Glutamatergic neuron (in vitro differentiated cells): ENCODE data around the gene ECEL1. TPM values are rescaled to one million over a fixed set of nuclear protein-coding genes. Genes with fewer than 3 reads are reported as not detected.

Source experiments
- DNase-seq: peaks from one replicate; pipeline ENCODE4 v3.0.0; 2022
- H3K27ac Mint-ChIP-seq: one replicate; pipeline ENCODE4 v1.8.0; 2020; ENCODE audit warnings: mild to moderate bottlenecking, mixed read lengths, inconsistent platforms; ENCODE audit not compliant: unreplicated experiment
- H3K27me3 Mint-ChIP-seq: one replicate; pipeline ENCODE4 v1.8.0; 2020; ENCODE audit warnings: mild to moderate bottlenecking, moderate library complexity, mixed read lengths, inconsistent platforms; ENCODE audit not compliant: unreplicated experiment
- H3K36me3 Mint-ChIP-seq: one replicate; pipeline ENCODE4 v1.8.0; 2020; ENCODE audit warnings: mild to moderate bottlenecking, mixed read lengths, inconsistent platforms; ENCODE audit not compliant: unreplicated experiment
- H3K4me1 Mint-ChIP-seq: one replicate; pipeline ENCODE4 v1.8.0; 2020; ENCODE audit warnings: mild to moderate bottlenecking, low read depth, mixed read lengths, inconsistent platforms; ENCODE audit not compliant: unreplicated experiment
- H3K4me3 Mint-ChIP-seq: one replicate; pipeline ENCODE4 v1.8.0; 2020; ENCODE audit warnings: mild to moderate bottlenecking, mixed read lengths, inconsistent platforms; ENCODE audit not compliant: unreplicated experiment
- H3K9me3 Mint-ChIP-seq: one replicate; pipeline ENCODE4 v1.8.0; 2020; ENCODE audit warnings: mild to moderate bottlenecking, moderate library complexity, mixed read lengths, inconsistent platforms; ENCODE audit not compliant: unreplicated experiment
- total RNA-seq: library from RNA; stranded (reverse); fragmentation: NEBNext Ultra II Directional; extraction: Animal tissue kit (Norgen Biotek cat#: 25700); gene quantifications from one replicate; pipeline ENCODE4 v1.2.1, GENCODE V29; 2021; ENCODE audit not compliant: unreplicated experiment
- TF ChIP-seq, protein P1 (sequence below): fragments of 200-600 bp; sonication (generic); IDR thresholded peaks from one replicate; pipeline ENCODE4 v1.5.0; 2021; ENCODE audit not compliant: partially characterized antibody, unreplicated experiment

Gene ECEL1
- total RNA-seq, 1 donor from 2014 or later = 2.3 TPM

DNA sequence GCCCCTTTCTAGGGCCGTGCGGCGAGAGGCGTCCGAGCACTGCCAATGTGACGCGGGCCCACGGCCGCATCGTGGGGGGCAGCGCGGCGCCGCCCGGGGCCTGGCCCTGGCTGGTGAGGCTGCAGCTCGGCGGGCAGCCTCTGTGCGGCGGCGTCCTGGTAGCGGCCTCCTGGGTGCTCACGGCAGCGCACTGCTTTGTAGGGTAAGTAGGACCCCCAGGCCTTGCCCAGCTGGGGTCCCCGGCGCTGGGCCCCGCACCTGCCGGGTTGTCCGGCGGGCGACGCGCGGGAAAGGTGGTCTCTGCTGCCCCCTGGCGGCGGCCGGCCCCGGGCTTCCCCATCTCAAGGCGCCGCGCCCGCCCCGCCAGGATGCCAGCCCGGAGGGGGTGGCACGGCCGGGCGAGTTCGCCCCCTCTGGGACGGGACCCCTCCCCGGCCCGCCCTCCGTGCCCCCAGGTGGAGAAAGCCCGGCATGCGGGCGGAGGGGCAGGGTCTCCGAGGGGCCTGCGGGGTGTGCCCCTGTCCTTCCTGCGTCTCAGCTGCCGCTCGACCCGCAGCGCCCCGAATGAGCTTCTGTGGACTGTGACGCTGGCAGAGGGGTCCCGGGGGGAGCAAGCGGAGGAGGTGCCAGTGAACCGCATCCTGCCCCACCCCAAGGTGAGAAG is 34.5 kb upstream of the ECEL1 start:
- Mint-ChIP-seq H3K27me3 (peaks cover 10% of the 10 kb centered on the region), H3K27ac (no peak overlapping the region), H3K9me3 (peaks cover 4% of the 10 kb centered on the region), H3K4me3 (no peak overlapping the region), H3K4me1 (peaks cover 3% of the 10 kb centered on the region), H3K36me3 (no peaks in the 10 kb centered on the region)
- TF ChIP-seq, protein P1, sequence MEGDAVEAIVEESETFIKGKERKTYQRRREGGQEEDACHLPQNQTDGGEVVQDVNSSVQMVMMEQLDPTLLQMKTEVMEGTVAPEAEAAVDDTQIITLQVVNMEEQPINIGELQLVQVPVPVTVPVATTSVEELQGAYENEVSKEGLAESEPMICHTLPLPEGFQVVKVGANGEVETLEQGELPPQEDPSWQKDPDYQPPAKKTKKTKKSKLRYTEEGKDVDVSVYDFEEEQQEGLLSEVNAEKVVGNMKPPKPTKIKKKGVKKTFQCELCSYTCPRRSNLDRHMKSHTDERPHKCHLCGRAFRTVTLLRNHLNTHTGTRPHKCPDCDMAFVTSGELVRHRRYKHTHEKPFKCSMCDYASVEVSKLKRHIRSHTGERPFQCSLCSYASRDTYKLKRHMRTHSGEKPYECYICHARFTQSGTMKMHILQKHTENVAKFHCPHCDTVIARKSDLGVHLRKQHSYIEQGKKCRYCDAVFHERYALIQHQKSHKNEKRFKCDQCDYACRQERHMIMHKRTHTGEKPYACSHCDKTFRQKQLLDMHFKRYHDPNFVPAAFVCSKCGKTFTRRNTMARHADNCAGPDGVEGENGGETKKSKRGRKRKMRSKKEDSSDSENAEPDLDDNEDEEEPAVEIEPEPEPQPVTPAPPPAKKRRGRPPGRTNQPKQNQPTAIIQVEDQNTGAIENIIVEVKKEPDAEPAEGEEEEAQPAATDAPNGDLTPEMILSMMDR = peak; percentile 100
- peak; percentile 77 for DNase-seq

DNA sequence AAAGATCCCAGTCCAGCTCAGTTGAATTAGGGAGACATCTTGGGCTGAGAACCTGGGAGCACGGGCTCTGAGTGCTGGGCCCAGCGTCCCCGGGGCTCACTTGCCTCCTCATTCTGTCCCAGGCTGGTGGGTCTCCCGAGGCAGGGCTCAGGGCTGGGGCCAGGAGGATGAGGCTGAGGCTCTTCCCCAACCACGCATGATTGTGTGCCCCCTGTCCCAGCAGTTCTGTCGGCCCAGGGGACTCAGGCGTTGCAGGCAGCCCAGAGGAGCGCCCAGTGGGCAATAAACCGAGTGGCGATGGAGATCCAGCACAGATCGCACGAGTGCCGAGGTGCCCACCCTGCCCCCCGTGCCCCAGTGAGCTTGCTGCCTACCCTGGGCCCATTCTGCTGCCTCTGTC is 33.5 kb upstream of the ECEL1 start:
- Mint-ChIP-seq H3K4me1 (peaks cover 2% of the 10 kb centered on the region), H3K27ac (no peak overlapping the region), H3K4me3 (no peak overlapping the region), H3K9me3 (peaks cover 4% of the 10 kb centered on the region), H3K36me3 (no peaks in the 10 kb centered on the region), H3K27me3 (peaks cover 8% of the 10 kb centered on the region)
- no peak for DNase-seq
- TF ChIP-seq, protein P1 = no peak

- Mint-ChIP-seq H3K9me3 (peaks cover 4% of the 10 kb centered on the region), H3K27me3 (peaks cover 10% of the 10 kb centered on the region), H3K36me3 (no peaks in the 10 kb centered on the region), H3K4me1 (peaks cover 2% of the 10 kb centered on the region), H3K4me3 (no peak overlapping the region), H3K27ac (no peak overlapping the region)
- DNase-seq = no peak
- TF ChIP-seq, protein P1 = no peak
Observed at GRCh38 chr2:232520489-232520888, 32.9 kb upstream of the ECEL1 start.

DNA sequence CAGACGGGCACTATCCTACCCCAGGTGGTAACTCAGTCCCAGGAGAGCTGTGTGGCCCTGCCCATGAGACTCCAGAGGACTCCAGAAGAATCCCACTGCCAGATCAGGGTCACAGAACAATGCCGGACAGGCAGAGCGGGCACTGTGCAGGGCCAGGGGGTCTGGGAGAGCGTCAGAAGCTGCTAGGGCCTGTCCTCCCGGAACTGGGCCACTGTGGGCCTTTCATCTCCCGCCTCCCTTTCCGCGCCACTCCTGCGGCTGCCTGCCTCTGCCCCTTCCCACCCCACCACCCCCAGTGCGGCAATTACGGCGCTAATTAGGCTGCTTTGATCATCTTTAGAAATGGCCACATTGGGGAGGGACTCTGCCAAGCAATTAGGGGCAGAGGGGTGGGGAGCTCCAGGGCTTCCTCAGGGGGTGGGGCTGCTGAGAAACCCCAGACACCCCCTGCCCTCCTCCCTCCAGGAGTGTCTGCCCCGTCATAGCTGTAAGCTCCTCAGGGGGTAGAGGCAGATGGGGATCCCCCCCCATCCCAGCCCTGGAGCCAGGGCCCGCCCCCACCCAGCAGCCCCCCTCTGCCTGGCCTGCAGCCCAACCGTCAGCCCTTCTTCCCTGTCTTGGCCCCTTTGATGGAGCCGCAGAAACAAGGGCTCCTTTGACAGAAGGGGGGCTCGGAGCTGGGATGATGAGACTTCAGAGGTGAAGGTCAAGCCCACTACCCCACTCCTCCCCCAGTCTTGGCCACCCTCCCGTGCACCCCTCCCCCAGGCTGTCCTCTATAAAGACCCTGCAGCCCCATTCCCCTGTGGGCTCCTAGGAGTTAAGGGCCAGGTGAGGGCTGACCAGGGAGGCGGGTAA is 32.2 kb upstream of the ECEL1 start, which contains the start of gene PRSS56:
TSS of gene PRSS56 (plus strand) at position 808 of the 858 bp plus-strand sequence. CDS start 211 bp downstream, outside the sequence.
- Mint-ChIP-seq H3K36me3 (no peaks in the 10 kb centered on the region), H3K27ac (no peak within 1 kb of the TSS), H3K9me3 (peaks cover 4% of the 10 kb centered on the region), H3K4me1 (peaks cover 2% of the 10 kb centered on the region), H3K27me3 (peaks cover 10% of the 10 kb centered on the region), H3K4me3 (no peak within 1 kb of the TSS)
- DNase-seq = no peak
- TF ChIP-seq, protein P1 = no peak

DNA sequence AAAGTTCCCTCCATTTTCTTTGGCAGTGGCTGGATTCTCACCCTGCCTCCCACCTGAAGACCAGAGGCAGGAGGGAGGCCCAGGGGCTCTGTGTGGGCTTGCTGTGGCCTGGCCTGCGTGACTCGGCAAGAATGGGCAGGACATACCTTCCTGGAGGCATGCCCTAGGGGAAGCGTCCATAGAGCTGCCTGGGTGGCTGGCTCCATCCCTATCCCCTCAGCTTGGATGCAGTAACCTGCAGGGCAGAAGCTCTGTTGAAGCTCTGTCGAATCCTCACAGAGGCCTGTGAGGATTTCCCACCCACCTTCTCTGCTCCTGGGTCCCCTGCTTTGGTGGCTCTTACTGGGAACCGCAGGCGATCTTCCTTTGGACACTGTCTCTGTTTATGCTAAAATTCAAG is 31.2 kb upstream of the ECEL1 start:
- no peak overlapping the region for H3K27ac Mint-ChIP-seq
- peaks cover 5% of the 10 kb centered on the region for H3K9me3 Mint-ChIP-seq
- H3K4me3 Mint-ChIP-seq = no peak overlapping the region
- TF ChIP-seq, protein P1 = no peak
- H3K36me3 Mint-ChIP-seq = no peaks in the 10 kb centered on the region
- H3K27me3 Mint-ChIP-seq = peaks cover 9% of the 10 kb centered on the region
- no peak for DNase-seq
- H3K4me1 Mint-ChIP-seq = no peaks in the 10 kb centered on the region
